ENCODE measurements around the gene C13orf46. TPM values are rescaled to one million over a fixed set of nuclear protein-coding genes. Genes with fewer than 3 reads are reported as not detected.

Gene C13orf46
- total RNA-seq, 1 experiment from 2014 or later: 0.33 TPM

- intact Hi-C loops (cut with micrococcal nuclease; ENCODE audit: unreplicated experiment): no loop called here
- peaks cover 4% of the 10 kb centered on the region for H3K9me3 Mint-ChIP-seq (ENCODE audit: low read depth, unreplicated experiment)
- no peak overlapping the region for H3K4me3 Mint-ChIP-seq (ENCODE audit: low read depth, unreplicated experiment)
- no peak overlapping the region for H3K27ac Mint-ChIP-seq (ENCODE audit: unreplicated experiment)
- CTCF ChIA-PET: no interaction called here
- no peaks in the 10 kb centered on the region for H3K36me3 Mint-ChIP-seq (ENCODE audit: insufficient read depth, unreplicated experiment)
- TF ChIP-seq, protein P1, sequence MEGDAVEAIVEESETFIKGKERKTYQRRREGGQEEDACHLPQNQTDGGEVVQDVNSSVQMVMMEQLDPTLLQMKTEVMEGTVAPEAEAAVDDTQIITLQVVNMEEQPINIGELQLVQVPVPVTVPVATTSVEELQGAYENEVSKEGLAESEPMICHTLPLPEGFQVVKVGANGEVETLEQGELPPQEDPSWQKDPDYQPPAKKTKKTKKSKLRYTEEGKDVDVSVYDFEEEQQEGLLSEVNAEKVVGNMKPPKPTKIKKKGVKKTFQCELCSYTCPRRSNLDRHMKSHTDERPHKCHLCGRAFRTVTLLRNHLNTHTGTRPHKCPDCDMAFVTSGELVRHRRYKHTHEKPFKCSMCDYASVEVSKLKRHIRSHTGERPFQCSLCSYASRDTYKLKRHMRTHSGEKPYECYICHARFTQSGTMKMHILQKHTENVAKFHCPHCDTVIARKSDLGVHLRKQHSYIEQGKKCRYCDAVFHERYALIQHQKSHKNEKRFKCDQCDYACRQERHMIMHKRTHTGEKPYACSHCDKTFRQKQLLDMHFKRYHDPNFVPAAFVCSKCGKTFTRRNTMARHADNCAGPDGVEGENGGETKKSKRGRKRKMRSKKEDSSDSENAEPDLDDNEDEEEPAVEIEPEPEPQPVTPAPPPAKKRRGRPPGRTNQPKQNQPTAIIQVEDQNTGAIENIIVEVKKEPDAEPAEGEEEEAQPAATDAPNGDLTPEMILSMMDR (IDR thresholded peaks at IDR 0.05; ENCODE audit: unreplicated experiment): no peak
- no peaks in the 10 kb centered on the region for H3K27me3 Mint-ChIP-seq (ENCODE audit: unreplicated experiment)
- no TSS peak for BruUV-seq (replicated peaks)
- peaks cover 7% of the 10 kb centered on the region for H3K4me1 Mint-ChIP-seq (ENCODE audit: low read depth, unreplicated experiment)
- no peak for DNase-seq
These were observed 56.1 kb downstream of the C13orf46 start for GRCh38 chr13:113917594-113918371.

- CTCF ChIA-PET: no interaction called here
- no peak overlapping the region for H3K27ac Mint-ChIP-seq (ENCODE audit: unreplicated experiment)
- H3K9me3 Mint-ChIP-seq (ENCODE audit: low read depth, unreplicated experiment): peaks cover 4% of the 10 kb centered on the region
- intact Hi-C loops (cut with micrococcal nuclease; ENCODE audit: unreplicated experiment): no loop called here
- H3K4me3 Mint-ChIP-seq (ENCODE audit: low read depth, unreplicated experiment): no peak overlapping the region
- peaks cover 7% of the 10 kb centered on the region for H3K4me1 Mint-ChIP-seq (ENCODE audit: low read depth, unreplicated experiment)
- TF ChIP-seq, protein P1 (IDR thresholded peaks at IDR 0.05; ENCODE audit: unreplicated experiment): no peak
- no peaks in the 10 kb centered on the region for H3K27me3 Mint-ChIP-seq (ENCODE audit: unreplicated experiment)
- BruUV-seq (replicated peaks): no TSS peak
- no peak for DNase-seq
- H3K36me3 Mint-ChIP-seq (ENCODE audit: insufficient read depth, unreplicated experiment): no peaks in the 10 kb centered on the region
These were observed 56.8 kb downstream of the C13orf46 start for GRCh38 chr13:113917096-113917495.

DNA sequence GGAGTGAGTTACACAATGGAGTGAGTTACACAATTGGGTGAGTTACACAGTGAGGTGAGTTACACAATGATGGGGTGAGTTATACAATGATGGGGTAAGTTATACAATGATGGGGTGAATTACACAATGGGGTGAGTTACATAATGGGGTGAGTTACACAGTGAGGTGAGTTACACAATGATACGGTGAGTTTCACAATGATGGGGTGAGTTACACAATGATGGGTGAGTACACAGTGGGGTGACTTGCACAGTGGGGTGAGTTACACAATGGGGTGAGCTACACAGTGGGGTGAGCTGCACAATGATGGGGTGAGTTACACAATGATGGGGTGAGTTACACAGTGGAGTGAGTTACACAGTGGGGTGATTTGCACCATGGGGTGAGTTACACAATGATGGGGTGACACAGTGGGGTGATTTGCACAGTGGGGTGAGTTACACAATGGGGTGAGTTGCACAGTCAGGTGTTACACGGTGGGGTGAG lies 57.5 kb downstream of the C13orf46 start:
- CTCF ChIA-PET: no interaction called here
- no peak overlapping the region for H3K27ac Mint-ChIP-seq (ENCODE audit: unreplicated experiment)

GRCh38 chr13:113915786-113916329 lies 58.0 kb downstream of the C13orf46 start:
- no peaks in the 10 kb centered on the region for H3K36me3 Mint-ChIP-seq (ENCODE audit: insufficient read depth, unreplicated experiment)
- TF ChIP-seq, protein P1 (IDR thresholded peaks at IDR 0.05; ENCODE audit: unreplicated experiment): no peak
- intact Hi-C loops (cut with micrococcal nuclease; ENCODE audit: unreplicated experiment): no loop called here
- H3K27me3 Mint-ChIP-seq (ENCODE audit: unreplicated experiment): no peaks in the 10 kb centered on the region
- H3K9me3 Mint-ChIP-seq (ENCODE audit: low read depth, unreplicated experiment): no peaks in the 10 kb centered on the region
- DNase-seq: no peak
- H3K4me1 Mint-ChIP-seq (ENCODE audit: low read depth, unreplicated experiment): peaks cover 7% of the 10 kb centered on the region
- no peak overlapping the region for H3K27ac Mint-ChIP-seq (ENCODE audit: unreplicated experiment)
- H3K4me3 Mint-ChIP-seq (ENCODE audit: low read depth, unreplicated experiment): no peak overlapping the region
- no TSS peak for BruUV-seq (replicated peaks)
- CTCF ChIA-PET: no interaction called here

More for the DNA sequence above, 57.5 kb downstream of the C13orf46 start:
- intact Hi-C loops (cut with micrococcal nuclease; ENCODE audit: unreplicated experiment): no loop called here
- BruUV-seq (replicated peaks): no TSS peak
- no peaks in the 10 kb centered on the region for H3K36me3 Mint-ChIP-seq (ENCODE audit: insufficient read depth, unreplicated experiment)
- H3K4me3 Mint-ChIP-seq (ENCODE audit: low read depth, unreplicated experiment): no peak overlapping the region
- H3K9me3 Mint-ChIP-seq (ENCODE audit: low read depth, unreplicated experiment): no peaks in the 10 kb centered on the region
- no peak for DNase-seq
- TF ChIP-seq, protein P1 (IDR thresholded peaks at IDR 0.05; ENCODE audit: unreplicated experiment): no peak
- peaks cover 7% of the 10 kb centered on the region for H3K4me1 Mint-ChIP-seq (ENCODE audit: low read depth, unreplicated experiment)
- no peaks in the 10 kb centered on the region for H3K27me3 Mint-ChIP-seq (ENCODE audit: unreplicated experiment)
